ENCODE measurements around the gene LRP1.

- TF ChIP-seq TARDBP (IDR thresholded peaks at IDR 0.05): no peak
- no peak for TF ChIP-seq SP1 (IDR thresholded peaks at IDR 0.05)
- no peak for TF ChIP-seq FOXK2 (IDR thresholded peaks at IDR 0.05)
- no peak for TF ChIP-seq NFRKB (IDR thresholded peaks at IDR 0.05)
- TF ChIP-seq FOXA1 (IDR thresholded peaks at IDR 0.05): no peak
- TF ChIP-seq ZNF384 (IDR thresholded peaks at IDR 0.05): no peak
- no peak for TF ChIP-seq FOXM1 (IDR thresholded peaks at IDR 0.05; ENCODE audit: borderline replicate concordance)
- TF ChIP-seq PKNOX1 (IDR thresholded peaks at IDR 0.05): no peak
- TF ChIP-seq HDGF (IDR thresholded peaks at IDR 0.05; ENCODE audit: borderline replicate concordance): no peak
- no peak for TF ChIP-seq ARNT (IDR thresholded peaks at IDR 0.05)
- TF ChIP-seq BHLHE40 (IDR thresholded peaks at IDR 0.05; ENCODE audit: borderline replicate concordance): no peak
- no peak for TF ChIP-seq SUZ12 (IDR thresholded peaks at IDR 0.05)
- no peak for TF ChIP-seq CTBP1 (IDR thresholded peaks at IDR 0.05; ENCODE audit: borderline replicate concordance)
These were observed 17.1 kb upstream of the LRP1 start, which contains the start of gene STAT6 for GRCh38 chr12:57111031-57111734.

Data from HEK293T (cell line).